Inflammatory macrophage treated with lipopolysaccharide for 1 hour (primary cell): ENCODE measurements around the gene RFX3.
A peak's percentile ranks its signal among the peaks of the same experiment; 100 is the strongest.

Source experiments
- DNase-seq, 2 donors: peaks; one replicate each; pipeline ENCODE4 v3.0.0-alpha.2; 2020 to 2022

RFX3 gene

GRCh38 chr9:3513265-3513818, 12.5 kb downstream of the RFX3 start:
- peak; percentile 50 to 53 for DNase-seq

GRCh38 chr9:3511551-3511950, 14.2 kb downstream of the RFX3 start:
- peak; percentile 30 to 34 for DNase-seq

- DNase-seq: no peak
These were observed 15.0 kb downstream of the RFX3 start for GRCh38 chr9:3510796-3511195.

- DNase-seq: no peak
These were observed 15.9 kb downstream of the RFX3 start for GRCh38 chr9:3509926-3510325.

- DNase-seq: peak; percentile 51 to 62
These were observed 17.1 kb downstream of the RFX3 start for GRCh38 chr9:3508521-3509291.

GRCh38 chr9:3508078-3508431, 17.7 kb downstream of the RFX3 start:
- DNase-seq: peak in 1 of 2 donors; percentile 12

- peak; percentile 82 to 87 for DNase-seq
These were observed 18.3 kb downstream of the RFX3 start for GRCh38 chr9:3507395-3508077.

GRCh38 chr9:3506164-3506563, 19.6 kb downstream of the RFX3 start:
- no peak for DNase-seq

GRCh38 chr9:3502560-3503398, 23.0 kb downstream of the RFX3 start:
- DNase-seq: no peak

- no peak for DNase-seq
These were observed 25.8 kb downstream of the RFX3 start for GRCh38 chr9:3500044-3500443.

- no peak for DNase-seq
These were observed 27.1 kb downstream of the RFX3 start for GRCh38 chr9:3498691-3499090.

GRCh38 chr9:3497857-3498256, 27.9 kb downstream of the RFX3 start:
- no peak for DNase-seq

- peak; percentile 41 to 44 for DNase-seq
These were observed 28.4 kb downstream of the RFX3 start for GRCh38 chr9:3497401-3497800.

- peak; percentile 26 to 35 for DNase-seq
These were observed 29.9 kb downstream of the RFX3 start for GRCh38 chr9:3495855-3496254.

GRCh38 chr9:3492214-3492613, 33.6 kb downstream of the RFX3 start:
- no peak for DNase-seq

GRCh38 chr9:3491450-3491849, 34.4 kb downstream of the RFX3 start:
- DNase-seq: no peak

- no peak for DNase-seq
These were observed 34.8 kb downstream of the RFX3 start for GRCh38 chr9:3490957-3491356.

- no peak for DNase-seq
These were observed 43.2 kb downstream of the RFX3 start for GRCh38 chr9:3482578-3482977.

- DNase-seq: no peak
These were observed 45.5 kb downstream of the RFX3 start for GRCh38 chr9:3480353-3480655.

GRCh38 chr9:3479514-3480352, 46.1 kb downstream of the RFX3 start:
- DNase-seq: no peak

GRCh38 chr9:3478549-3478953, 47.2 kb downstream of the RFX3 start:
- DNase-seq: no peak

GRCh38 chr9:3477236-3477834, 48.5 kb downstream of the RFX3 start:
- DNase-seq: peak; percentile 20 to 34
